C1 segment of cervical spinal cord (tissue), 14 donors: ENCODE data around the gene HNRNPH3.
A peak's percentile ranks its signal among the peaks of the same experiment; 100 is the strongest.
"Not testable (repeated sequence)": the region's sequence is repeated elsewhere in the genome, so short reads cannot be mapped to it uniquely, and the experiment has no call there.

Source experiments
- DNase-seq, 14 donors: peaks; one replicate each; lab custom pipeline; 2025; lab: John Stamatoyannopoulos, UW

The HNRNPH3 gene

GRCh38 chr10:68331455-68332258 is at the start of gene HNRNPH3:
Gene HNRNPH3 (plus strand): TSS chr10:68332064. CDS start chr10:68337222, 5,158 bp downstream.
- peak; percentile 80 to 98 (median 96) for DNase-seq

- DNase-seq: no peak
Observed at GRCh38 chr10:68284062-68285001, 47.5 kb upstream of the HNRNPH3 start.

GRCh38 chr10:68288717-68289116 is 43.1 kb upstream of the HNRNPH3 start:
- DNase-seq: no peak

- no peak for DNase-seq
Observed at GRCh38 chr10:68290736-68291135, 41.1 kb upstream of the HNRNPH3 start.

- DNase-seq: no peak
Observed at GRCh38 chr10:68296843-68297663, 34.8 kb upstream of the HNRNPH3 start.

GRCh38 chr10:68301301-68301700 is 30.6 kb upstream of the HNRNPH3 start:
- no peak for DNase-seq

- DNase-seq: peak in 2 of 14 donors; percentile 1 to 16
Observed at GRCh38 chr10:68301790-68302502, 29.9 kb upstream of the HNRNPH3 start.

- DNase-seq: no peak
Observed at GRCh38 chr10:68302503-68302823, 29.4 kb upstream of the HNRNPH3 start.

GRCh38 chr10:68302871-68303270 is 29.0 kb upstream of the HNRNPH3 start:
- no peak for DNase-seq

GRCh38 chr10:68303849-68304412 is 27.9 kb upstream of the HNRNPH3 start:
- DNase-seq: no peak

- no peak for DNase-seq
Observed at GRCh38 chr10:68305854-68306253, 26.0 kb upstream of the HNRNPH3 start.

- no peak for DNase-seq
Observed at GRCh38 chr10:68310531-68310930, 21.3 kb upstream of the HNRNPH3 start.

- not testable (repeated sequence) for DNase-seq
Observed at GRCh38 chr10:68314930-68315329, 16.9 kb upstream of the HNRNPH3 start.

- DNase-seq: no peak
Observed at GRCh38 chr10:68315582-68315981, 16.3 kb upstream of the HNRNPH3 start.

GRCh38 chr10:68318331-68319059 is 13.4 kb upstream of the HNRNPH3 start:
- no peak for DNase-seq

- DNase-seq: not testable (repeated sequence)
Observed at GRCh38 chr10:68324396-68324795, 7.5 kb upstream of the HNRNPH3 start.

- DNase-seq: peak in 9 of 14 donors; percentile 0 to 75 (median 21)
Observed at GRCh38 chr10:68327889-68328786, 3.7 kb upstream of the HNRNPH3 start.

GRCh38 chr10:68329506-68329861 is 2.4 kb upstream of the HNRNPH3 start:
- no peak for DNase-seq
